ENCODE data around the gene CRYBB1. TPM values are rescaled to one million over a fixed set of nuclear protein-coding genes. Genes with fewer than 3 reads are reported as not detected.
A peak's percentile ranks its signal among the peaks of the same experiment; 100 is the strongest.

The CRYBB1 gene
- total RNA-seq, 2 experiments from 2014 or later: not detected

GRCh38 chr22:26565181-26565580 is 52.6 kb downstream of the CRYBB1 start:
- Mint-ChIP-seq H3K4me1 (ENCODE audit: low read depth) (peaks cover 45% of the 10 kb centered on the region), H3K4me3 (no peak overlapping the region), H3K27ac (no peak overlapping the region), H3K36me3 (ENCODE audit: low read depth) (peaks cover 7% of the 10 kb centered on the region), H3K9me3 (no peaks in the 10 kb centered on the region), H3K27me3 (no peaks in the 10 kb centered on the region)
- CTCF ChIA-PET: interaction anchor here (1.0 to 1.4 kb wide), 3 partner anchors 11 to 86 kb away, joined by 3 read pairs; no protein-coding TSS in a partner anchor
- TF ChIP-seq CTCF (IDR thresholded peaks at IDR 0.05): no peak
- ATAC-seq (no peak), DNase-seq (no peak)
- intact Hi-C loops (cut with micrococcal nuclease): no loop called here
- POLR2A ChIA-PET: interaction anchor here (0.6 to 1.0 kb wide), 4 partner anchors 10 to 77 kb away, joined by 3 to 4 read pairs (median 3); no protein-coding TSS in a partner anchor

GRCh38 chr22:26564672-26565071 is 53.2 kb downstream of the CRYBB1 start:
- no peak overlapping the region for H3K27ac Mint-ChIP-seq
- intact Hi-C loops (cut with micrococcal nuclease): no loop called here
- TF ChIP-seq CTCF (IDR thresholded peaks at IDR 0.05): no peak
- DNase-seq (no peak), ATAC-seq (no peak)
- ChIA-PET POLR2A (interaction anchor here (0.7 to 1.0 kb wide), 3 partner anchors 10 to 60 kb away, joined by 3 to 4 read pairs (median 3); no protein-coding TSS in a partner anchor), CTCF (interaction anchor here (1.1 to 1.4 kb wide), 2 partner anchors 10 to 86 kb away, joined by 3 read pairs; no protein-coding TSS in a partner anchor)
- no peaks in the 10 kb centered on the region for H3K27me3 Mint-ChIP-seq
- H3K4me1 Mint-ChIP-seq (ENCODE audit: low read depth): peaks cover 45% of the 10 kb centered on the region
- no peaks in the 10 kb centered on the region for H3K9me3 Mint-ChIP-seq
- peaks cover 7% of the 10 kb centered on the region for H3K36me3 Mint-ChIP-seq (ENCODE audit: low read depth)
- H3K4me3 Mint-ChIP-seq: no peak overlapping the region

- Mint-ChIP-seq H3K4me1 (ENCODE audit: low read depth) (peaks cover 48% of the 10 kb centered on the region), H3K4me3 (no peak overlapping the region), H3K27me3 (no peaks in the 10 kb centered on the region), H3K36me3 (ENCODE audit: low read depth) (peaks cover 5% of the 10 kb centered on the region), H3K9me3 (no peaks in the 10 kb centered on the region), H3K27ac (no peak overlapping the region)
- ChIA-PET POLR2A (interaction anchor here (0.7 kb wide), 1 partner anchor 1300 kb away, joined by 3 read pairs; no protein-coding TSS in a partner anchor), CTCF (interaction anchor here (1.4 kb wide), 1 partner anchor 10 kb away, joined by 3 read pairs; no protein-coding TSS in a partner anchor)
- TF ChIP-seq CTCF (IDR thresholded peaks at IDR 0.05): no peak
- DNase-seq (no peak), ATAC-seq (no peak)
- intact Hi-C loops (cut with micrococcal nuclease): no loop called here
Observed at GRCh38 chr22:26564181-26564580, 53.6 kb downstream of the CRYBB1 start.

GRCh38 chr22:26563022-26563421 is 54.8 kb downstream of the CRYBB1 start:
- Mint-ChIP-seq H3K36me3 (ENCODE audit: low read depth) (peaks cover 2% of the 10 kb centered on the region), H3K27ac (peak overlapping the region; percentile 32), H3K4me1 (ENCODE audit: low read depth) (peaks cover 48% of the 10 kb centered on the region), H3K4me3 (no peak overlapping the region), H3K9me3 (no peaks in the 10 kb centered on the region), H3K27me3 (no peaks in the 10 kb centered on the region)
- intact Hi-C loops (cut with micrococcal nuclease): no loop called here
- peak; percentile 36 for DNase-seq
- ATAC-seq: no peak
- no peak for TF ChIP-seq CTCF (IDR thresholded peaks at IDR 0.05)
- ChIA-PET POLR2A (no interaction called here), CTCF (no interaction called here)

- no peak overlapping the region for H3K27ac Mint-ChIP-seq
- H3K4me1 Mint-ChIP-seq (ENCODE audit: low read depth): peaks cover 43% of the 10 kb centered on the region
- no peak for DNase-seq
- ChIA-PET CTCF (interaction anchor here (0.6 to 1.0 kb wide), 2 partner anchors 8 to 104 kb away, joined by 3 read pairs; no protein-coding TSS in a partner anchor), POLR2A (interaction anchor here (0.6 kb wide), 1 partner anchor 81 kb away, joined by 3 read pairs; no protein-coding TSS in a partner anchor)
- no peak for TF ChIP-seq CTCF (IDR thresholded peaks at IDR 0.05)
- peaks cover 5% of the 10 kb centered on the region for H3K36me3 Mint-ChIP-seq (ENCODE audit: low read depth)
- H3K4me3 Mint-ChIP-seq: no peak overlapping the region
- intact Hi-C loops (cut with micrococcal nuclease): no loop called here
- ATAC-seq: no peak
- H3K27me3 Mint-ChIP-seq: no peaks in the 10 kb centered on the region
- no peaks in the 10 kb centered on the region for H3K9me3 Mint-ChIP-seq
Observed at GRCh38 chr22:26561756-26562417, 55.9 kb downstream of the CRYBB1 start.

All from activated CD8-positive, alpha-beta T cell treated with anti-CD3 and anti-CD28 coated beads for 36 hours (primary cell).